ENCODE data around the gene C6orf120.

Gene C6orf120

DNA sequence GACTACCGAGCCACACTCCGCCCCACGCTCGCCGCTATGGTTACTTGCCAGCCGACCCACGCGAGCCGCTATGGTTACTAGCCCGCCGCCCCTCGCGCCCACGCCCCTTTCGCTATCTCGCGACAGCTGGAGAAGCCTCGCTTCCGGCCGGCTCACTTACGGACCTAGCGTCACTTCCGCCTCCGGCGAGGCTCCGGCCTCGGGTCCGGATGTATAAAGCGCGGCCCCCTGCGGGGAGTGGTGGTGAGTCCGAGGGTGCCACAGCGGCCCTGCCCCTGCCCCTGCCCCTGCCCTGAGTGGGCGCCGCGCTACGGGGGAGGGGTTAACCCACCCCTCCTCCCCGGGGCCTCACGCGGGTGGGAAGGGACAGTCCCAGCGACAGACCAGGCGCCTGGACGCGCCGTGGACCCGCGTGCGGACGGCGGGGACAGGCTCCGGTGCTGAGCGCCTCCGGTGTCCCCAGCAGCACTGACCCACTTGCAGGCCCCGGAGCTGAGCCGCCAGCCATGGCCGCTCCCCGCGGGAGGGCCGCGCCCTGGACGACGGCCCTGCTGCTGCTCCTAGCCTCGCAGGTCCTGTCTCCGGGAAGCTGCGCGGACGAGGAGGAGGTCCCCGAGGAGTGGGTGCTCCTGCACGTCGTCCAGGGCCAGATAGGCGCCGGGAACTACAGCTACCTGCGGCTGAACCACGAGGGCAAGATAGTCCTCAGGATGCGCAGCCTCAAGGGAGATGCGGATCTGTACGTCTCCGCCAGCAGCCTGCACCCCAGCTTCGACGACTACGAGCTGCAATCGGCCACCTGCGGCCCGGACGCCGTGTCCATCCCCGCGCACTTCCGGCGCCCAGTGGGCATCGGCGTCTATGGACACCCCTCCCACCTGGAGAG lies at the start of gene C6orf120, which contains the start of gene WDR27:
Gene C6orf120, plus strand, starts transcription at position 173 of the 886 bp plus-strand sequence. Its CDS starts 334 bp downstream, at position 507.
Gene WDR27, minus strand, starts transcription at position 76 of the 886 bp plus-strand sequence. CDS start 13,024 bp downstream, outside the sequence.
- peak; percentile 98 for DNase-seq

DNA sequence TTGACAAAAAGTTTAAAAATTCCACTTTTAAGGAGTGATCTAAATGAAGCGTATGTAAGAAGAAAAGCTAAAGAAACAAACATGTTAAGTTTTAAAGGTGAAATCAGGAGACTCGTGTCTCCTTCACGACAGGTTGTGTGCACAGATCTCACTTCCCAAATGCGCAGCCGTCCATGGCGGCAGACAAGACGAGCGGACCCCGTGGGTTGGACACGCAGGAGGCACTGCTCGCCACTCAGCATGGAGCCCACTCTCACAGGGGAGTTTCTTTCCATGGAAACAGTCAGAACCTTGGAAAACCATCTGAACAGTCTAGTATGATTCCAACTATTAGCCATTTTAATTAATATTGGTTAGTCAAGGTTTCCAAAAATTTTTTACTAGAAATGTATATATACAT lies 49.0 kb upstream of the C6orf120 start:
- no peak for DNase-seq

DNA sequence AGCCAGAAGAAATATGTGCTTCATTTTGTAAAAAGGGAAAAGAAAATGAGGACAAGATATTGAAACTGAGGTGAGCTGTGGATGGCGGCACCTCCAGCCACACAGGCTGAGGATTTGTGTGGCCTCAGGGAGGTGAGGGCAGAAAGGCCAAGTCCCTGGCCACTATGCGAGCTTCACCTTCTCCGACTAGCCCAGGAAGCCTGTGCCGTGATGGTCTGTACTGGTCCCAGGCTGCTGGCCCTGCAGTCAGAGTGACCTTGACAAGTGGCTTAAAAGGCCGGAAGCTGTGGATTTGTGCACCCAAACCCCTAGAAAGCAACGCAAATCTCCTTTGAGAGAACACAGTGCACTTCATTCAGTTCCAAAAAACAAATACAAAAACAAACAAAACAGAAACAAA lies 48.2 kb upstream of the C6orf120 start:
- DNase-seq = no peak

DNA sequence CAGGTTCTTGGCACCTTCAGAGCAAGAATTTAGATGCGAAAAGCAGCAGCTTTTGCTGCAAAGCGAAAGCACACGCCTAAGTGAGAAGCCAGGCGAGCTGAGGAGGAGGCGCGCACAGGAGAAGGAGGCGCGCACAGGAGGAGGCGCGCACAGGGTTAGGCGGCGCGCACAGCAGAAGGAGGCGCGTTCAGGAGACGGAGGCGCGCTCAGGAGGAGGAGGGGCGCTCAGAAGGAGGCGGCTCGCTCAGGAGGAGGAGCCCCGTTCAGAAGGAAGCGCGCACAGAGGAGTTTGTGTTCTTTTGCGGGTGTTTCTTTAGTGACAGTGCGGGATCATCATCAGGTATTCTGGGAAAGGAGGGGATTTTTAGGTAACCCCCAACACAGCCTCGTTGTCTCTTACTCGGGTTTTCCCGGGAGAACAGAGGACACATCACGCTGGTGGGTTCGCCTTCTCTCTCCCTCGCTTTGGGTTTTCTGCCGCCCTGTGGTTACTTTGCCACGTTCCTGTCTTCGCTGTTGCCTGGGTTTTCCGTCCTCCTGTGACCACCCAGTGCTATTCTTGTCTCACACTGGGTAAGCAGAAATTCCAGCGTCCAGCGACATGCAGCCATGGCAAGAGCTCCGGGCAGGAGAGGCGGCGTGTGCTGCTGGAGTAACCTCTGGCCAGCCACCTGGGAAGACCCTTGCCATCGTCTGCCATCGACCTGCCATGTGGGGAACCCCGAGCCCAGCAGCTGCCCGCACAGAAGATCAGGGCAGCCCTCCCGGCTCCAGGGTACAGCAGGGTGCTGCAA lies 47.1 kb upstream of the C6orf120 start:
- DNase-seq = peak; percentile 31

DNA sequence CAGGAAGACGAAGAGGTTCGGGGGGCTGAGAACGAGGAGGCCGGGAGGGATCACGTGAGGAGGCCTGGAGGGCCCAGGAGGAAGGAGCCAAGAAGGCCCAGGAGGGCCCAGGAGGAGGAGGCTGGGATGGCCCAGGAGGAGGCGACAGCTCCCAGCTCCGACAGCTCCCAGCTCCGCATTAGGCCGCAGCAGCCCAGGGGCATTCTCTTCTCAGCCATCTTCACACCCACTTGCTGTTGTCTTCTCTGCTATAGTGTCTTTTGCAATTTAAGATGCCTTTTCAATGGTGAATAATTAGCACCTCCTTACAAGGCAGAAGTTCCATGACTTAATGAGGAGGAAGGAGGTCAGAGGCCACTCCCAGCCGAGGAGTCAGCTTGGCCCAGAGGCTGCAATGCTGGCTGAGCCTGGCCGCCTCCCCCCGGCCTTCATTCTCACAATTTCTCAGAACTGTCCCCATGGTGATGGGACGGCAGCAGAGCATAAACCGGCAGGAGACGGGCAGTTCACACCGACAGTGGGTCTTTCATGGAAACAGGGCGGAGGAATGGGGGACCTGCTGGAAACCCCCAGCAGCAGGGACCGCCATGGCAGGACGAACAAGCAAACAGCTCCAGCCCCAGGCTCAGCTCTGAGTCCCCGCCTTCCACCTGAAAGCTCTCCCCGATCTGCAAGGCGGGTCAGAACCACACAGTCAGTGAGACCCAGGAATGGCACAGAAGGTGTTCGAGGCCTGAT lies 45.2 kb upstream of the C6orf120 start:
- no peak for DNase-seq

DNA sequence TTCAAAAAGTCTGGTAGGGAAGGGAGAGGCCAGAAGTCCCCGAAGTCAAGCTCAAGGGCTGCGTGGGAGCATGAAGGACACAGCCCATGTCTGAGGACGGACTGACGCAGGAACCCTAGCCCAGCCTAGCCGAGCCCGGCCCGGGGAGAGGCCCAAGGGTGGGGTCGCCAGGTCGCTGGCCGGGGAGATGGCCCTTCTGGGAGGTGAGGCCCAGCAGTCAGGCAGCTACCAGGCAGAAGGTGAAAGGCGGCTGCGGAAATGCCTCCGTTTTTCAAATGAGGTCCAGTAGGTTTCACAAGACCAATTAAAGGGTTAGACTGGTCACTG lies 44.7 kb upstream of the C6orf120 start:
- DNase-seq = no peak

DNA sequence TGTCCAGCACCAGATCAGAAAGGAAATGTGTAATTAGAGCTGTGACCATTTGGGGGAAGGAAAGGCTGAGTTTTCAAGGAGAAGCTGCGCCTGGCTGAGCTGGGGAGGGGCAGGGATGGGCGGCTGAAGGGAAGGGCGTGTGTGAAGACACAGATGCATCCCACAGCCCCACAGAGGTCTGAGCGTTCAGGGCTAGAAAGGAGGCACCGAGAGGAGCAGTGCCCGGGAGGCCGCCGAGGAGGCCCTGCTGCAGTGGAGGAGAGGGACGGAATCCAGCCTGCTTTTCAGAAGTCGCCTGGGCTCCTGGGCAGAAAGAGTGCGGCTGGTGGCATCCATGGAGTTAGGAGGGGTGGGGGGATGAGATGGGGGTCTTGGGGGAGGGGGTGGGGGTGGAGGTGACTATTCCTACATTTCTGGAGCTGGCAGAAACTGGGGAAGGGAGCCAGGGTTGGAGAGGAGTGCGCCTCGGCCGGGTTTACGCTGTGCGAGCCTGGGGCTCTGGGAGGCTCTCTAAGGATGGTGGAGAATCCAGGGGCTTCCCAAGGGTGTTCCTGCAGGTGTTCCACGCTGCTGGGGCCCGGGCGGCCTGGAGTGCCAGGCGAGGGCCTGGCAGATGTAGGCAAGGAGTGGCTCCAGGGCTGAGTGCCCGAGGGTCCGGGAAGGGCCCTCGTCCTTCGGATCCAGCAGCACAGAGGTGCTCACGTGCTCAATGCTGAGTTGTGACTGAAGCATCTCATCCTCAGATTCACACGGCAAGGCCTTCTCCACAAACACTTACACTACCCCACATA lies 41.9 kb upstream of the C6orf120 start:
- no peak for DNase-seq

DNA sequence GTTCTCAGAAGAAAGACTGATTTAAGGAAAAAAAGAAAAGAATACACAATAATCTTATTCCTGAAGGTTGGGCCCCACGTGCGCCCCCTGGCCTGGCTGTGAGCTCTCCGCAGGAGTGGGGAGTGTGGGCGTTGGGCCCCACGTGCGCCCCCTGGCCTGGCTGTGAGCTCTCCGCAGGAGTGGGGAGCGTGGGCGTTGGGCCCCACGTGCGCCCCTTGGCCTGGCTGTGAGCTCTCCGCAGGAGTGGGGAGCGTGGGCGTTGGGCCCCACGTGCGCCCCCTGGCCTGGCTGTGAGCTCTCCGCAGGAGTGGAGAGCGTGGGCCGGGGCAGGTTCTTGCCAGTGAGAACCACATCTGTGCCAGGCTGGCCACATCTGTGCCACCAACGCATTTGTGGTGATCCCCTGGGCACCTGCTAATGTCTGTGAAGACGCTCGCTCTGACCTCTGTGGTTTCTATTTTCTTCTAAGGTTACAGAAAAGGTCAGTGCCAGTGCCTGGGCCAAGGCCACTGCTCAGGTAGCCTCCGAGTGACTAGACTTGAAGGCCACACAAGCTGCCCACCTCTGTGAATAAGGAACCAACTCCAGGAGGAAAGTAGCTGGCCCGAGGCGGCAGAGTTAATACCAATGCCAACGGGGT lies 41.1 kb upstream of the C6orf120 start:
- DNase-seq = no peak

DNA sequence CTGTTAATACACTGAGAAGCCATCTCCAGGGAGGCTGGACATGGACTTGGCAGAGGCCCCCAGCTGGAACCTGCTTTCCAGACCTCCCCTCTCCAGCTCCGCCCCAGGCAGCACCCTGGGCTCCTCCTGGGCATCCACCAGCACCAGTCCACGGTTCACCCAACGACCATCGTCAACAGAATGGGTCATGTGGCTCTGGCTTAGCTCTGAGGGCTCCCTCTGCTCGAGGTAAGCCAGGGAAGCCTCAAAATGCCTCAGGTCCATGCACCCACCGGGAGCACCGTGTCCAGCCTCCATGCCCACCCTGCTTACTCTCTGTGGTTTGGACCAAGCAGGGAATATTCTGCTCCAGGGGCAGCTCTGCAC lies 40.6 kb upstream of the C6orf120 start:
- DNase-seq = no peak

DNA sequence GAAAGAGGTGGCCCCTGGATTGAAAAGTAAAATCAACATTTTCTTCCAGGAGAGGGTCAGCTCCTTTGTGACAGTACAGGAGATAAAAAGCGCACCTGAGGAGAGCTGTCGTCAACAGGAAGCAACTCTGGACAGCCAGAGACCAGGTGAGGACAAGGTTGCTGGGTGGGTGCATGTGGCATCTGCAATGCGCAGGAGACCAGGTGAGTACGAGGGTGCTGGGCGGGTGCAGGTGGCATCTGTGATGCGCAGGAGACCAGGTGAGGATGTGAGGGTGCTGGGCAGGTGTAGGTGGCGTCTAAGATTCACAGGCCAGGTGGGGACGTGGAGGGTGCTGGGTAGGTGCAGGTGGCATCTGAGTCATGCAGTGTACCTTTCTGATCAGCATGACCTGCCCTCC lies 38.5 kb upstream of the C6orf120 start:
- DNase-seq = no peak

DNA sequence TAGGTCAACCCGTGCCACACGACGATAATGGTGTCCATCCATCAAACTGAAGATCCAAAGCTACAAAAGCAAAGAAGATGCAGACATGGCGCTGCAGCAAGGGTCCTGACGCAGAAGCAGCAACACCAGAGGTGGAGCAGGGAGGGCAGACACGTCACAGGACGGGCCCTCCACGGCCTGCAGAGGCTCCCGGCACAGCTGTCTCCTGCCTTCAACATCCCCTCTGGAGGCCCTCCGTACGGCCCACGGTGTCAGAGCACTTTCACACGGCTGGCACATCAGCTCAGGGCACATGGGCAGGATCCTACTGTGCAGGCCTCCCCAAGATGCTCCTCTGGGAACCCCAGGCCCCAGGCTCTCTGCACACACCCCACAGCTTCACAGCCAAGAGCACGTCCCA lies 37.7 kb upstream of the C6orf120 start:
- no peak for DNase-seq

DNA sequence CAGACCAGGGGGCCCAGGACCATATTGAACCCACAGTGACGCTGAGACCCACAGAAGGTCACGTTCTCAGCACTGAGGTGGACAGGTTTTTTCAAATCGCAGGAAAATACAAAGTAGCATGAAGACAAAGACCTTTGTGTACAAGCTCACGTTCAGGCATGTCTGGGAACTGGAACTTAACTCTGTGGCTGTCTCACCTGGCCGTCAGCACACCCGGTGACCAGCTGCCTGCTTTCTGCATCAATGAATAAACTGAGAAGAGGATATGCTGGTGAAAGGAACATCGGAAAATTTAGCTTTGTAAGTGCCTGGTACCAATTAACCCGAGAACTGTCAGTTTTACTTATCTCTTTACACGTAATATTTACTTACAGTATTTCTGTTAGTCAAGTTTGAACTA lies 36.6 kb upstream of the C6orf120 start:
- no peak for DNase-seq

DNA sequence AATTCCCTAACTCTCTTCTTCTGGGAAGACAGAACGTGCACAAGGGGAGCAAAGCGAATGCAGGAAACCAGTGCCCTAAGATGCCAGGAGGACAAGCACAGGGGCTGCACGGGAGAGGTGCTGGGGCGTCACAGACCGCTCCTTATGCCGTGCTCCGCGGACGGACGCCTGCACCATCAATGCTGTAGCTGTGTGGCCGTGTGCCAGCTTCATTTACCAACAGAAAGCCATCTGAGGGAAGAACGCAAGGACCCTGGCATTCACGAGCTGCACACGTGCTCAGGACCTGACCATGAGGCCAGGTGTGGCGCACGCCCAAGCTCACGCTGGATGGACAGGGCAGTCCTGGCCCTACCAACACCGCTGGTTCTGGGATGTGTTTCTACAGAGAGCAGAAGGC lies 35.5 kb upstream of the C6orf120 start:
- DNase-seq = no peak

DNA sequence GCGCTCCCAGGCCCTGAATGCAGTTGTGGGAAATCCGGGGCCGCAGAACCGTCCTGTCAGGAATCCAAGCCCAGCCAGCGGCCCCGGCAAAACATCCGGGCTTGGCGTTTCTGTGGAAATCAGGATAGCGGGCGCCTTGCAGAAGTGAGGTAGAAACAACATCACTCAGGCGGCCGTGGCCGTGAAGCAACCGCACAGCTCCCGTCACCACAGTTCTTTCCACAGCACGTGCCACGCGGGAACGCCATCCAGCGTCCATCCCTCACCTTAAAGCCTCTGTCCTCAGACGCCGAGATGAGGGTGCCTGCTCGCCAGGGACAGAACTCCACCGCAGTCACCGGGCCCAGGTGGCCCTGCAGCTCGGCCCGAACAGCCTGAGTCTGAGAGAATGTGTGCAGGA lies 34.2 kb upstream of the C6orf120 start:
- no peak for DNase-seq

DNA sequence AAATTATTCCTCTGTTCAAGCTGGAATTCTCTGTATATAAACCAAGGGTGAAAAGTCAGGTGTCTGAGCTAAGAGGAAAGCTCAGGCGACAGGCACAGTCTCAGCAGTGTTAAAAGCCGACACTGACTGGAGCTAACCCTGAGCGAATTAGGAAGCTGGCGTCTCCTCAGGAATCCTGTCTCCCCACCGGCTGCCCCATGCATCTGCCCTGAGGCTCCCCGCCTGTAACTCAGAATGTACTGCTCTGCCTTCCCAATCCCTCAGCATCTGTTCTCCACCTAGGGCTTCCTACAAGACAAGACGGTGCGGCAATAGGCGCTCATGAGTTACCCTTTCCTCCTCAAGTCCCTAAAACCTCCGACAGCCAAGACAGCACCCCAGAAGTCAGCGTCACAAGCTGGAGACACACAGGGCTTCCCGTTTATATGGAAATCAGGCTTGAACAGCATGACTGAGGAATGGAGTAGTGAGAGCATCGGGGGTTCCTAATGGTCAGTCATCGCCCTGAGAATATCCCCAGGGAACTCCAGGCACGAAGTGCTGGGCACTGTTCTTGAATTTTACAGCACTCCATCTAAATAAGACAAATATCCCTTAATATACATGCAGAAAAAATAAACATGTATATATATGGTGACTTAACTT lies 33.6 kb upstream of the C6orf120 start:
- no peak for DNase-seq

DNA sequence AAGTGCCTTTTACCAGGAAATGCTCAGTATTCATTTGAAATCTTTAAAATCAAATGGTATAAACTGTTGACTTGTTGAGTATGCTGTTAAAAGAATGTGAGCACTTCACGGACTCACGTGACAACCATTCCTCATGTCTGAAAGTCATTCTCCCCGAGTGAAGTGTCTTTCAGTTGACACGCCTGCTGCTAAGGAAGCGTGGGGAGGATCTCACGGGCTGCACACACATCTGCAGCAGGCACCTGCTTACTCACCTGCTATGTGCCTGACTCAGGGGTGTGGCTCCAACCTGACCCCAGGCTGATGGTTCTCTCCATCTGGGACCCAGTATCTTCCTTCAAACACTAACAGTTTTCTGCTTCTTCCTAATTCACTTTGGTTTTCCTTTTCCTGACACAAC lies 32.8 kb upstream of the C6orf120 start:
- DNase-seq = no peak

DNA sequence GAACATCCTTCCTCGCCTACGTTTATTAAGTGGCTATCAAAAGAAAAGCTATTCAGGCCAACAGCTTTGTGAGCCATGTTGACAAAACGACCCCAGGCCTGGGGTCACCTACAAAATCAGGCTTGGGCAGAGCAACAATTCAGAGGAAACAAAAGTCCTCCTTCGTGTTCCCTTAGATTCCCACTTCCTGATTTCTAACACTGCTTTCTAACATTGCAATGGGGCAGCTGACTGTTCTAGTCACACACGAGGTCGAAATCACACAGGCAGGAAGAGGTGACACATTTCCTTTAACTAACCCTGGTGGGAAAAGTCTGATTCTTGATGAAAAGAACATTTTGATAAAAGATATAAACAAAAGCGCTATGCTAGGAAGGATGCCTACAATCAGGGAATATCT lies 32.0 kb upstream of the C6orf120 start:
- DNase-seq = no peak

DNA sequence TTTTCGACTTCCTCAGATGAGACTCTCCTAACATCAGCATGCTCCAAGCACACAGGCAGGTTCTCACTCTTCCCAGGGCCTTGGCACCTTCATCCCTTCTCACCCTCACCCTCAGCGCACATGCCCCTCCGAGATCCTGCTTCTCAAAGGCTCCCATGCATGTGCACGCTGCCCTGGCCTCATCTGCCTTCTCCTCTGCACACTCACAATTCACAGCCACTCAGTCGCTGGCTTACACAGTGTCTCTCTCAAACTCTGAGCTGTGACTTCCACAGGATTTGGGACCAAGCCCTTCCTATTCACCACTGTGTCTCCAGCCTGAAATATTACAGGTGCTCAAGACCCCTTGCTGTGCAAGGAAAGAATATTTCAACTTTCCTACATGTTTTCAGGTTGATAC lies 30.4 kb upstream of the C6orf120 start:
- no peak for DNase-seq

DNA sequence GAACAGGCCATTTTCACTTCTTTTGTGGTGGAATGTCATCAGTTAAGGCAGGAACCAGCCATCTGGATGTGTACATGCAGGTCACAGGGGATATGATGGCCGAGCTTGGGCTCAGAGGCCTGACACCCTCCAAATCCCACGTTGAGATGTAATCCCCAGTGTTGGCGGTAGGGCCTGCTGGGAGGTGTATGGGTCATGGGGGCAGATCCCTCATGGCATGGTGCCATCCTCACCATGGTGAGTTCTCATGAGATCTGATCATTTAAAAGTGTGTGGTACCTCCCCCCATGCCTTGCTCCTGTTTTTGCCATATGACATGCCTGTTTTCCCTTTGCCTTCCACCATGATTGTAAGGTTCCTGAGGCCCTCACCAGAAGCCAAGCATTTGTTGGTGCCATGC lies 26.9 kb upstream of the C6orf120 start:
- no peak for DNase-seq

DNA sequence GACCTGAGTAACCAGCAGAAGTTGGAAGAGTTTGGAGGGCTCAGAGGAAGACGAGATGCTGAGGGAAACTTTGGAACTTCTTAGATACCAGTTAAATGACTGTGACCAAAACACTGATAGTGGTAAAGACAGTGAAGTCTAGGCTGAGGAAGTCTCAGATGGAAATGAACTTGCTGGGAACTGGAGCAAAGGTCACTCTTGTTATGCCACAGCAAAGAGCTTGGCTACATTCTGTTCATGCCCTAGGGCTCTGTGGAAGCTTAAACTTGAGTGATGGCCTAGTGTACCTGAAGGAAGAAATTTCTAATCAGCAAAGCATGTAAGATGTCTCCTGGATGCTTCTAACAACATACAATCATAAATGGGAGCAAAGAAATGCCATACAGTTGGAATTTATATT lies 24.8 kb upstream of the C6orf120 start:
- no peak for DNase-seq

DNA sequence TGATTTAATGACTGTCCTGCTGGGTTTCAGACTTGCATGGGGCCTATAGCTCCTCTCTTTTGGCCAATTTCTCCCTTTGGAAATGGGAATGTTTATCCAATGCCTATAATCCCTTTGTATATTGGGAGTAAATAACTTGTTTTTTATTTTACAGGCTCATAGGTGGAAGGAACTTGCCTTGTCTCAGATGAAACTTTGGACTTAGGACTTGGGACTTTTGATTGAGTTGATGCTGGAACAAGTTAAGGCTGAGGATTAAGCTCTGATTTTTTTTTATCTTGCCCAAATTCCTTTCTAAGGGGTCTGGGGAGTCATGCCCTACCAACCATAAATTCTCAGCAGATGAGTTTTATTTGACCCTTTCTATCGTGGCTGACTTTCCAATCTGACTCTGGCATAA lies 23.6 kb upstream of the C6orf120 start:
- DNase-seq = no peak

DNA sequence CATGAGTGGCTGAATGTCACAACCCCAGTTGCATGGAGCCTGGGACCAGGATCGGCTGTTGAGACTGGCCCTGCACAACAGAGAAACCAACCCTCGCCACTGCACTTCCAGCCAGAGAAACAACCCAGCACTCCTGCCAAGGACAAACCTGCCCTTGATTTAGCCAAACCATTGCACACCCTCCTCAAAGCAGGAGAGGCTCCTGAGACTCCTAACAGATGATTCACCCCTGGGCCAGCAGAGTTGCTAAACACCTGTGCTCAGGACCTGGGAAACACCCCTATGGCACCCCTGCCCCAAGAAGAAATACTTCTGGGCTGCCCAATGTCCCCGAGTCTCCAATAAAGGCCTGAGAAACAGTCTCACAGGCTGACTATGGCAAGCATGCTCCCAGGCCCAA lies 17.9 kb upstream of the C6orf120 start:
- no peak for DNase-seq
